HG03097 (cell line): ENCODE results near the gene ATP2B3.
A peak's percentile ranks its signal among the peaks of the same experiment; 100 is the strongest.

Experiments
- ATAC-seq: cut with Tn5 transposase; IDR thresholded peaks from one replicate; pipeline ENCODE4 v1.9.1; 2021; ENCODE audit not compliant: unreplicated experiment, low FRiP score

Gene ATP2B3

DNA sequence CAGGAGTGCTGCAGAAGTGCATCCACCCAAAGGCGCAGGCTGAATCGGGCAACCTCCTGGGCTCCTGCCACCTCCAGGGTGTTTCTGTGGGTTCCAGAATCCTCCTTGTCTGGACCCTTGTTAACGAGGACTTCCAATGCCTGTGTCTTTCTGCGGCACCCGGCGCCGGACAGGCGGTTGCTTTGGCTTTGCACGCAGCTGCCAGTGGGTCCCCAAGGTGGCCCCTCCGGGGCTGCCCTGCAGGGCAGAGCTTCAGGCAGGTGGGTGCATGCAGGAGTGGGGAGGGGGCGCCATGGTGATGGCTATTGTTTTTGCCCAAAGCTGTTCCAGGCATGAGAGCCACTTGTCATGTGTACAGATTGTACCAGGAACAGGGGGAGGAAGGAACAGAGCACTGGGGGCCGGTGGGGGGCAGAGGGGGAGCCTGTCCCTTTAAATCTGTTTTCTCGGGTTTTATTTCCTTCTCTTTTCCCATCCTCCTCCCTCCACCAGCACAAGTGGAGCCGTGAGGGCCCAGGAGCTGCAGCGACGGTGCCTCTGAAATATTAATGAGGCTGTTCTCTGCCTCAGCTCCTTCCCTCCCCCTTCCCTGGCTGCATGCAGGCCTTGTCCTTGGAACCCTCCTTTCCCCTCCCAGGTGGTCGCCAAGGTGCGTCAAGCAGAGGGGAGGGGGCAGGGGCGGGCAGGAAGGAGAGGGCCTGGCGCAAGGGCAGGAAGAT is 13.1 kb downstream of the ATP2B3 start:
- no peak for ATAC-seq

DNA sequence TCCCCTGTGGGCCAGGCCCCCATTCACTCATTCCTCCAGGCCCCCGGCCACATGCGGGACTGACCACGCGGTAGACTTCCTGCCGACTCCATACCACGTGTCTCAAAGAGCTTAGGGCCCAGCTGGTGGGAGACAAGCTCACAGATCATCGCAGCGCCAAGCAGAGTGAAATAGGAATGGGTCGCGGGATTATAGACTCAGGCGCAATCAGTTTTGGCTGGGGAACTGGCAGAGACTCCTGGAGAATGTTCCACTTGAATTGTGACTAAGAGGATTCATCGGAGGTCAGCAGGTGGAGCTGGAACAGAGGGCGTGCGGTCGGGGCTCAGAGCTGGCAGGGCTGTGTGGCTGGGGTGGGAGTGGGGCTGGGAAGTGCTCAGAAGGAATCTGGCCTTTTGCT is 15.6 kb downstream of the ATP2B3 start:
- no peak for ATAC-seq

DNA sequence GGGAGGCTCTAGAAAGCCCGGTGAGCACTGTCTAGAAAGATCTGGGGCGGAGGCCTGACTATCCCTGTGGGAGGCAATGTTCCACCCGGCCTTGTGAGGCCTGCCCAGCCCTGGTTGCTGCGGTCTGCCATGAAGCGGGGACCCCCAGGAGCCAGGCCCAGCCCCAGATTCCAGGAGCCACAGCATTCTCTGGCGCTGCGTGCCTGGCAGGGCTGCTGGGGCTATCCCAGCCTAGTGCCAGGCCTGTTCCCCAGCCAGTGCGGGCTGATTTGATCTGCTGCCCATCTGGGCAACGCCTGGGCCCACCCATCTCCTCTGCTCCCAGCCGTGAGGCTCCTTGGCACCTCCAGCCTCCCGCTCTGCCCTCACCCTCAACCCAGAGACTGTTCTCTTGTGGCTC is 19.6 kb downstream of the ATP2B3 start:
- no peak for ATAC-seq

DNA sequence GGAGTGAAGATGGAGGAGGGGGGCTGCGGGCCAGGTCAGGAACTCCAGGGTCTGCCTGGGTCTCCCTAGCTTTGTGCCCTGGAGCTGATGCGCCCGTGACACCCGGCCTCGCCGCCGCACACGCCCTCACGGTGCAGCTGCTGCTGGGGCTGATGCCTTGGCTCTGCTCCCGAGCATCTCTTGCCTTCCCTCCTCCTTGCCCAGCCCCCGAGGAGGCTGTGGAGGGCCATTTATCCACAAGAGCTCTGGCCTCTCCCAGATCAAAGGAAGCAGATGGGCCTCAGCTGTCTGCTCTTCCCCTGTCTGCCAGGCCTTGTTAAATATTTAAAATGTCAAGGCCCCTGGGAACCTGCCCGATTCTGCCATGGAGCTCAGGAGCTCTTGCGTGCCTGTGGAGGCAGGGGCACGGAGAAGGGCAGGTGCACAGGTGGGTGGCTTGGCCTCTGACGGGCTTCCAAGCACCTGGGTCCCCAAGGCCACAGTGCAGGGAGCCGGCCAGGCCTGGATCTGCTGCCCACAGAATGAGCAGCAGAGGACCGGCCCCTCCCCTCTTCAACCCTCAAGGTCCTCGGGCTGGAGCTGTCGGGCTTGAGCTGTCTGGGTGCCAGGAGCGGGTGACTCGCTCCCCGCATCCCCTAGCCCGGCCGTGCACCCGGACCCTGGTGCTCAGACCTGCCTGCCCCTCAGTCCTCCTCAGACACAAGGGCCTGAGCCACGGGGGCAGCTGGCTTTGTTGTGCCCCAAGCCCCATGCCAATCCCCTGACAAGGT is 20.3 kb downstream of the ATP2B3 start:
- no peak for ATAC-seq

DNA sequence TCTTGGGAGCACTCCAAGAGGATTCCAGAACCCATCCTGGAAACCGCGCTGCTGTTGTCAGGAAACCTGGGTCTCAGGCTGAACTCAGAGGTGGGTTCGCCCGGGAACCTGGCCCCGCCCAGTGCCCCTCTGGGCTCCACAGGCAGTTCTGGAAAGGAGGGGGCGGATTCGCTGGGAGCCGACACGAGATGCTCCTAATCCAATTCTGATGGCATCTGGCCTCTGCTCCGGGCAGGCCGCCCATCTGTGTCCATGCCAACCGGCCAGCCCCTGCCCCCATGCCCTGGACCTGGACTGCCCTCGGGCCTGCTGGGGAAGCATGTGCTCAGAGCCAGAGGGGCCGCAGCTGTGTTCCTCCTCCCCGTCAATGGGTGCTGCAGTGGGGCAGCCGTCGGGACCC is 21.0 kb downstream of the ATP2B3 start:
- no peak for ATAC-seq

DNA sequence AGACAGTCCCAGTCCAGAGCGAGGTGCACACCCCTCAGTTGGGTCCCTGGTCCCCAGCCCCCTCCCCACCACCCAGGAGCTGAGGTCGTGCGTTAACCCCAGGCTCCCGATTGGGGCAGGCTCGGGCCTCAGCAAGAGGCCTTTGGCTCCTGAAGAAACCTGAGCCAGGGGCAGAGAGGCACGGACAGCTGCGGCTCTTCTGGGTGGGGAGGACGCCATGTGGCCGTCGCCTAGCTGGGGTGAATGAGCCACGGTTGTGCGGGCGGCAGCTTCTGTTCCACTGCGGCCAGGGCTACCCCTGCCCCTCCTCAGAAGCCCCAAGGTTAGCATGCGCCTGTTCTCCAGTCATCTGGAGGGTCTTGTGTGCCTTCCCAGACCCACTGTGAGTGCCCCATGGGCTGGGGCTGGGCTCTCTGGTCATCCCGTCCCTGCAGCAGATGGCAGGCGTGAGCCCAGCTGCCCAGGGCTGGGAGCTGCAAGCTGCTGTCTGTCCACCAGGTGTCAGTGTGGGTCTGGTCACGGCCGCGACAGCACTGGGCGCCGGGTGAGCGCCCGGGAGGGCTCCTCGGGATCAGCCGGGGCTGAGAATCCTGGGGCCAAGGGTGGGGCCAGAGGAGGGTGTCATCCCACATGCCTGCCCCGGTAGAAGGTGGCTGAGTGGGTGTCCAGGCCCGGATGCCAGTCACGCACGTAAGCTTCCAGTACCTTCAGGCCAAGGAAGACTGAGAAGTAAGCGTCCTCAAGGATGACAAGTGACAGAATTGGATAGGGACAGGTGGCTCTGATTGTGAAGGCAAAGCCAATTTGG is 21.9 kb downstream of the ATP2B3 start:
- peak; percentile 61 for ATAC-seq

DNA sequence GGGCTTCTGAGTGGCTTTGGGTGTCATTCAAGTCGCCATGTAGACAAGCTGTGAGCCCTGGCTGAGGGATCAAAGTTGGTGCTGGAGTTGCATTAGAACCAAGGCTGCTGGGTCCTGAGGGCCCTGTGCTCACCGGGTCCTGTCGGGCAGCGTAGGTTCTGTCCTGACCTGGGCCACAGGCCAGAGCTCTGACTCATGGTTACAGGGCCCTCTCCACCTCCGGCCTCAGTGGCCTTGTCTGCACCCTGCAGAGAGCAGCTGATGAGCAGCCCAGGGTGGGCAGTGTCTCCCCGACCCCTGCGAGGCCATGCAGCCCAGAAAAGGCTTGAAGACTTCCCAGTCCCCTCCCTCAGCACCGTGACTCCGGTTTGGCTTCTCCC is 22.5 kb downstream of the ATP2B3 start:
- no peak for ATAC-seq

DNA sequence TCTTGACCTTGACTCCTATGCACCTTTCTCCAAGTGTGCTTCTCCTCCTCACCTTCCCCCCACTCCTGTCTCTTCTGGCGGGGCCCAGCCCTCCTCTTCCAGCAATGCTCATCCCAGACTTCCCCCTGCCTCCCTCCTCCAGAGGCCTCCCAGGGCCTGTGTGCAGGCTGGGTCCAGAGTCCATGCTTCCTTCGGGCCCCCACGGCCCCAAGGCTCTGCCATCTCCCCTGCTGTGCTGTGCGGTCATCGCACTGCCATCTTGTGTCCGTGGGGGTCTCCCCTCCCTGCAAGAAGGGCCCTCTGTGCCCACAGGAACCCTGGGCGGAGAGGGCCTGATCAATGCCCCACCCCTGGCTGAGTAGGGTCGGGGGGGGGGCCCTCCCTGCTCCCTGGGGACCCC is 27.3 kb downstream of the ATP2B3 start:
- no peak for ATAC-seq

DNA sequence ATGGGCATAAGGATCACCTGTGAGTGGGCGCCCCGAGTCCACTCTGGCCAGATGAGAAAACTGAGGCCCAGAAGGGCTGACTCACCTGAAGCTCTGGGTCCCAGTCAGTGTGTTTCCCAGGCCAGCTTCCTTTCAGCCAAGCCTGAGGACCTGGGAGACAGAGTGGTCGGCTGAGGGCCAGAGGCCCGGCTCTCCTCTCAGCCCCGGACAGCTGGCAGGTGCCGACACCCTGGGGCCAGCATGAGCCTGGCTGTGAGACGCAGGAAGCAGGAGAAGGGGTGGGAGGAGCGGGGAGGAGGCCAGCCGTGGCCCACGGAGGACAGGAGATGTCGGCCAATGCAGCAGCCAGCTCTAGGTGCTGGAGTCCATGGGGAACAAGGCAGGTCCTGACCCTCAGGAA is 28.9 kb downstream of the ATP2B3 start:
- ATAC-seq: no peak

DNA sequence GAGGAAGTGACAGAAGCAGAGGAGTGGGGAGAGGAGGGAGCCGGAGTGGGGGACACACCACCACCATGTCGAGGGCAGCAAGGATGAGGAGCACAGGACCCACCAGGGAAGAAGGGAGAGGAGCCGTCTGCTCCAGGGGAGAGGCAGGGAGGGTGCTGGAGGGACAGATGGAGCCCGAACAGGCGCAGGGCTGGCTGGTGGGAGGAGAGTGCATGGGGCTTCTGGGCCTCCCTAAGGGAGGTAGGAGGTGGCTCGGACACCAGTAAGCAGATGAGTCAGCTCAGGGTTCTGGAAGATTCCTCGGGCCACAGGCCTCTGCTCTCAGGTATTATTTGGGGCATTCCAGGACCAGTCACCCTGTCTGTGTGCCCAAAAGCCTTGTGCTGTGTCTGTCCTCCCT is 29.8 kb downstream of the ATP2B3 start:
- no peak for ATAC-seq

DNA sequence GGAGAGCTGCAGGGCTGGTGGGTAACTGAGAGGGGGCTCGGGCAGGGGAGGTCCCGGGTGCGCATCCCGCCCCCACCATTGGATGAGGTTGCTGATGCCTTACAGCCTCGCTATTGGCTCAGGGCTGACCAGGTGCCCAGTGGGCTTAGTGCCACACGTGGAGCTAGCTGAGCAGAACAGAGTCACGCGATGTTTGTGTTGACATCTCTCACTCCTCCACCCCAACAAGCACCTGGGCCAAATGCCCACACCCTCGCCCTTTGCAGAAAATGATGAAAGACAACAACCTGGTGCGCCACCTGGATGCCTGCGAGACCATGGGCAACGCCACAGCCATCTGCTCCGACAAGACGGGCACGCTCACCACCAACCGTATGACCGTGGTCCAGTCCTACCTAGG is 31.8 kb downstream of the ATP2B3 start:
- ATAC-seq: no peak

DNA sequence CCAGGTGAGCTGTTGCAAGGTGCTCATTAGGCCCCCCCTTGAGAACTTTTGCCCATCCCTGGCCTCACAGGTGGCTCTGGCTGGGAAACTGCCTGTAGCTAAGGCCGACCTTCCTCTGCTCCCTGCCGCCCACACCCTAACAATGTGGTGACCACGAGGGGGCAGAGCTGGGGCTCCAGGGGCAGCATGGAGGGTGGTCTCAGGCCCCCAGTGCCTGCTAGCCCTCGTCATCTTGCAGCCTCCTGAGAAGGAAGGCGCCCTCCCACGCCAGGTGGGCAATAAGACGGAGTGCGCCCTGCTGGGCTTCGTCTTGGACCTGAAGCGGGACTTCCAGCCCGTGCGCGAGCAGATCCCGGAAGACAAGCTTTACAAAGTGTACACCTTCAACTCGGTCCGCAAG is 32.4 kb downstream of the ATP2B3 start:
- no peak for ATAC-seq

DNA sequence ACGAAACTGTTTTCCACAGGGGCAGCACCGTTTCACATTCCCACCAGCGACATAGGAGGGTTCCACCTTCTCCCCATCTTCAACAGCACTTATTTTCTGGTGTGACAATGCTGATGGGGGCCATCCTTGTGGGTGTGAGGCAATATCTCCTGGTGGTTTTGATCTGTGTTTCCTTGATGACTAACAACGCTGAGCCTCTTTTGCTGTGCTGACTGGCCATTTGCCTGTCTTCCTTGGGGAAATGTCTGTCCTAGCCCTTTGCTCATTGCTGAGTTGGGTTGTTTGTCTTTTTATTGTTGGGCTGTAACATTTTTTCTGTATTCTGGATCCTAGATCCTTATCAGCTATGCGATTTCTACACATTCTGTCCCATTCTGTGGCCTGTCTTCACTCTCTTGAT is 33.7 kb downstream of the ATP2B3 start:
- ATAC-seq: no peak

DNA sequence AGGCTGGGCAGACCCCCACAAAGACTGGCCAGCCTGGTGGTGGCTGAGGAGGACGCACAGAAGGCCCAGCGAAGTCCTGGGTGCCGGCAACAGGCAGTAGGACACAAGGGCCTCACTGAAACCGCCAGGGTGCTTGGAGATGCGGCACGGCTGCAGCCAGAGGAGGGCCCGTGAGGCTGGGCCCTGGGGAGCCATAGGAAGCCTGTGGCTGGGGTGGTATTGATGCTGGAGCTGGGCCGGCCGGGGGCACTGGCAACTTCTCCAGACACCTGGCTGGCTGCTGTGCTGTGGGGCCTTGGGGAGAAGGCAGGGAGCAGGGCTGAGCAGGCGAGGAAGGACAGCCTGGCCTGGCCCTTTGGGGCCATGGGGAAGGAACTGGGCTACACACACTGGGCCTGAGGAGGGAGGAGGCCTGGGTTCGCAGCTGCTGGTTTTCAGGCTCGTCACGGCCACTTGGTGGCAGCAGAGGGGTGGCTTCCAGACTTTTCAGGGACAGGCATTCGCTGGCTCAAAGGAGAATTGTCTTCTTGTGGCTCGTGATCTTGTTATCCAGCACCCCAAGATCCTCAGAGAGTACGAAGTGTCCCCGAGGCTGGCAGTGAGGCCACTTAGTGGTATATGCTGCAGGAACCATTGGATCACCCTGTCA is 37.2 kb downstream of the ATP2B3 start:
- no peak for ATAC-seq

DNA sequence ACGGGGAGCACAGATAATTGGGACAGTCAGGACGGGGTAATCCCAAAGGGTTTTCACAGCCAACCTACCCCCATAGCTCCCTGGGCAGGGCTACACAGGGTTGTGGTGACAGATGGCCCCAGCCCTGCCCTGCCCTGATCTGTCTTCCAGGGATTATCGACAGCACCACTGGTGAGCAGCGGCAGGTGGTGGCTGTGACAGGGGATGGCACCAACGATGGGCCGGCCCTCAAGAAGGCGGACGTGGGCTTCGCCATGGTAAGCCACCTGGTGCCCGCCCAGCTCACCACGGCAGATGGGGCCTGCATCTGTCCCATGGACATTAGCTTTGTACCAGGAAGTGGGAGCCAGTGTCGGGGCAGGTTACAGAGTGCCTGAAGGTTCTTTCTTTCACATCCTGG is 39.3 kb downstream of the ATP2B3 start:
- no peak for ATAC-seq

DNA sequence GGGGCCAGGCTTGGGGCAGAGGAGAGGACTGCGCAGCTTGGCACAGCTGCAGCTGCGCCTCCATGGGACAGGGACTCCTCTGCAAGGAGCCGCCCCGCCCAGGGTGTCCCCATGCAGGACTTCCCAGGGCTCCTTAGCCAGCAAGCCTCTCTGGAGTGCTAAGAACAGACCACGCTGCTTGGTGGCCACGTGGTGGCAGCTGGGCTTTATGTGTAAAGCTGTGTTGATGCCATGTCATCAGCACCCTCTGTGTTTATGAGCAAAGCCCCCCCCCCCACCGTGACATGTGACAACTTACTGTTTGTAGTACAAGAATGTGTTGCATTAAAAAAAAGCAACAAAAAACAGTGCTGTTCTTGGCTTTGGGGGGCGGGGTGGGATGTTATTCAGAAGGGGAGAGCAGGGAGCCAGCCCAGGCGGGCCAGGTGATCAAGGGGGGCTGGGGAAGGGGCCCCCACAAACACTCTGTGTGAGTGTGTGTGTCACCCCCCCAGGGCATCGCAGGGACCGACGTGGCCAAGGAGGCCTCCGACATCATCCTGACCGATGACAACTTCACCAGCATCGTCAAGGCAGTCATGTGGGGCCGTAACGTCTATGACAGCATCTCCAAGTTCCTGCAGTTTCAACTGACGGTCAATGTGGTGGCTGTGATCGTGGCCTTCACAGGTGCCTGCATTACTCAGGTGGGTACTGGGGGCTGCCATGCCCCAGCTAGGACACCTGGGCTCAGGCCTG is 40.3 kb downstream of the ATP2B3 start:
- ATAC-seq: no peak

DNA sequence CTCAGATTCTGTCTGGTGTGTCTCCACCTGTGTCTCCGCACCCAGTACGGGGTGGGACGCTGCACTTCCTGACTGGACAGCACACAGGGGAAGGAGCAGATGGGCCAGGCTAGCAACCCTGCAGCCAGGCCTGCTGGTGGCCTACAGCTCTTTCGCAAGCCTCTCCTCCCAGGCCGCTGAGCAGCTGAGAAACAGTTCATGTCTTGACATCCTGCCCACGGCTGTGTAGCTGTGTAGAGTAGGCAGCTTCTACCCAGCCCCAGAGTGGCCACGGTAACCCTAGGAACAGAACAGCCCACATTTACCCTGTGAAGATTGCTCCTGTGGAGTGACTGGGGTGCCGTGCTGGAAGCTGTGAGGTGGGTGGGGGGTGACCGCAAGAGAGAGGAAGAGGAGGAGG is 42.6 kb downstream of the ATP2B3 start:
- ATAC-seq: no peak

DNA sequence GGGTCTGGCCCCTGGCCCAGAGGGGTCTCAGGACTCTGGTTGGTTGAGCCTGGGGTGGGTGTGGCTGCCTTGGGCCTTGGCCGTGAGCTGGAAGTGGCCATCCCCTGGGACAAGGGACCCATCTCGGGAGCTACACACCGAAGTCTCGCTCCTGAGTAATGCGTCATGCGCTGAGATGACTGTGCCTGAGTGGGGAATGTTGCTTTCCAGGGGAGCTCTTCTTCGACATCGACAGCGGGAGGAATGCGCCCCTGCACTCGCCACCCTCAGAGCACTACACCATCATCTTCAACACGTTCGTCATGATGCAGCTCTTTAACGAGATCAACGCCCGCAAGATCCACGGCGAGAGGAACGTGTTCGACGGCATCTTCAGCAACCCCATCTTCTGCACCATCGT is 43.0 kb downstream of the ATP2B3 start:
- ATAC-seq: no peak

DNA sequence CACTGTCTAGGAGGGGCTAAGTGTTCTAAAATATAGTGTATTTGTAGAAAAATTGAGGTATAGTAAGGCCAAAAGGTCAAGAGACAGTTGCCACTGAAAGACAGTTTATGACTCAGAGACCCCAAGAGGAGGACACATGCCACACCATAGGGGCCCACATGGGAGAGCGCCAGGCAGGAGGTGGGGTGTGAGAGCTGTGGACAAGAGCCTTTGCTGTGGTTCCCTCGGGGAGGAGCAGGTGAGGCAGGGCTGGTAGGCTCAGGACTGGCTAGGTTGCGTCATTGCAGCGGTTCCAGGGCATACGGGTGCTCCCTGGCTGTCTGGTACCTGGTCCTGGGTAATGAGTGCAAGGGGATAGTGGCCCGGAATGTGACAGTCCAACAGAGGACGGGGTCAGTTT is 43.9 kb downstream of the ATP2B3 start:
- ATAC-seq: no peak

DNA sequence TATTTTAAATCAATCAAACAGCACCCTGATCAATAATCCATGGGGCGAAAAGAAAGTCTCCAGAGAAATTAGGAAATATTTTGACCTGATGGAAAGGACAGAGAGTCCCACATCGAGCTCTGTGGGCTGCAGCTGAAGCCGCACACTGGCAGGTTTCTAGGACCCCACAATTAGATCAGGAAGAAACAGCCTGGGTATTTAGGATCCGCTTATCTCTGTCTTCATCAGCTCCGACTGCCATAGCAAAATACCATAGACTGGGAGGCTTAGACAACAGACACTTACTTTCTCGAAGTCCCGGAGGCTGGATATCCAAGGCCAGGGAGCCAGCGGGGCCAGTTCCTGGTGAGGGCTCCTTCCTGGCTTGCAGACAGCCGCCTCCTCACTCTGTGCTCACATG is 45.1 kb downstream of the ATP2B3 start:
- no peak for ATAC-seq
